ENCODE measurements around the gene STARD3. TPM values are rescaled to one million over a fixed set of nuclear protein-coding genes. Genes with fewer than 3 reads are reported as not detected.

STARD3 gene
- total and polyA plus RNA-seq, 2 of the 13 experiments (the other 11 are each of a cell fraction or from before 2014, with no cell fraction given), result 34.6 to 100 TPM

DNA sequence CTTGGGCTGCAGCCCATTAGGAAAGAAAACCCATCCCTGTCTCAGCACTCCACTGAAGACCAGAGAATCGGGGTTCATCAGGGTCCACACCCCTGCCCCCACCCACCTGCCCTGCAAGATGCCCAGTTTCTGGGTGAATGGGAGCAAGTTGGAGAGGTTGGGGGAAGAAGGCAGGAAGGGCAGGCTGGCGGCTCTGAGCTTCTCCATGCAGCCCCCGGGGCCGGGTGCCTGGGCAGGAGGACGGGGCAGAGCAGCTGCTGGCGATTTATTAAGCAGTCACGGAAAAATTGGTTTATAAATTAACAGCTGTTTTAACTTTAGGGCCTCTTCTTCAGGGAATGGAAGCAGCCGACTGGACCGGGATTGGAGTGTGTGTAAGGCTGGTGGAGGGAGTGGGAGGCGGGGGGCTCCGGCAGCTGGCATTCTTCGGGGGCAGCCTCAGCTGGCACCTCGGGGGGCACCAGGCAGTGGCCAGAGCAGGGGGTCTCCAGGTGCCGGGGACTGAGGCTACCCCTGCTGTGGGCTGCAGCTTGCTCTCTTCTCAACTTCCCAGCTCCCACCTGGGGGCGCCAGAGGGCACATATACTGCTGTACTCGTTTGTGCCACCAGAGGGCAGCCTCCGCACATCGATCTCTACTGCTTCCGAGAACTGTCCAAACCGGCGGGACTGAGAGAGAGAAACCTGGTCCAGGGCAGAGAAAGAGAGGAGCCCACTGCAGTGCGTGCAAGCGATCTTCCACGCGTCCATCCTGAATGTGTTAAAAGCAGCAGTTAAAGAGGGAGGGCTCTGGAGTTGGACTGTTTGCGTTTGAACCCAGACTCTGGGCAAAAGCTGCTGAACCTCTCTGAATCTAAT is 15.2 kb upstream of the STARD3 start (continued):
- TF ChIP-seq, protein P1, sequence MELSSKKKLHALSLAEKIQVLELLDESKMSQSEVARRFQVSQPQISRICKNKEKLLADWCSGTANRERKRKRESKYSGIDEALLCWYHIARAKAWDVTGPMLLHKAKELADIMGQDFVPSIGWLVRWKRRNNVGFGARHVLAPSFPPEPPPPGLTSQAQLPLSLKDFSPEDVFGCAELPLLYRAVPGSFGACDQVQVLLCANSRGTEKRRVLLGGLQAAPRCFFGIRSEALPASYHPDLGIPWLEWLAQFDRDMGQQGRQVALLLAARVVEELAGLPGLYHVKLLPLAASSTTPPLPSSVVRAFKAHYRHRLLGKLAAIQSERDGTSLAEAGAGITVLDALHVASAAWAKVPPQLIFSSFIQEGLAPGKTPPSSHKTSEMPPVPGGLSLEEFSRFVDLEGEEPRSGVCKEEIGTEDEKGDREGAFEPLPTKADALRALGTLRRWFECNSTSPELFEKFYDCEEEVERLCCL (CRISPR knock-in tag; IDR thresholded peaks at IDR 0.05; ENCODE audit: borderline replicate concordance), result no peak
- TF ChIP-seq IKZF4 (CRISPR knock-in tag; IDR thresholded peaks at IDR 0.05; ENCODE audit: borderline replicate concordance, low read depth, not compliant biosample characterization) (no peak), NFE2L2 (IDR thresholded peaks at IDR 0.05; ENCODE audit: low read length) (peak; percentile 10; the same call in 1 of the 2 replicates), DMAP1 (CRISPR knock-in tag; IDR thresholded peaks at IDR 0.05) (no peak), ZNF713 (CRISPR knock-in tag; IDR thresholded peaks at IDR 0.05) (0 out of 2 replicates have a peak, but pooled peaks have one; percentile 49), SOX6 (IDR thresholded peaks at IDR 0.05) (no peak), SOX6 (CRISPR knock-in tag; IDR thresholded peaks at IDR 0.05) (peak; percentile 38; the same call in 1 of the 2 replicates), ZSCAN21 (CRISPR knock-in tag; IDR thresholded peaks at IDR 0.05; ENCODE audit: borderline replicate concordance) (peak; percentile 33; the same call in 1 of the 2 replicates), SP2 (CRISPR knock-in tag; IDR thresholded peaks at IDR 0.05) (no peak), RBM39 (IDR thresholded peaks at IDR 0.05; ENCODE audit: low read depth, low read length, poor library complexity, severe bottlenecking) (peak; percentile 49), KDM5A (IDR thresholded peaks at IDR 0.05; ENCODE audit: borderline replicate concordance, low read length) (no peak), ZNF136 (CRISPR knock-in tag; IDR thresholded peaks at IDR 0.05; ENCODE audit: low read depth) (peak; percentile 72; the same call in 1 of the 2 replicates), NFKBIZ (CRISPR knock-in tag; IDR thresholded peaks at IDR 0.05) (0 out of 2 replicates have a peak, but pooled peaks have one; percentile 33), ZNF256 (CRISPR knock-in tag; conservative IDR thresholded peaks at IDR 0.05) (0 out of 2 replicates have a peak, but pooled peaks have one; percentile 55), JUNB (CRISPR knock-in tag; IDR thresholded peaks at IDR 0.05; ENCODE audit: borderline replicate concordance) (no peak), NFIC (IDR thresholded peaks at IDR 0.05; ENCODE audit: low read length) (no peak)
- TF ChIP-seq, protein P2, sequence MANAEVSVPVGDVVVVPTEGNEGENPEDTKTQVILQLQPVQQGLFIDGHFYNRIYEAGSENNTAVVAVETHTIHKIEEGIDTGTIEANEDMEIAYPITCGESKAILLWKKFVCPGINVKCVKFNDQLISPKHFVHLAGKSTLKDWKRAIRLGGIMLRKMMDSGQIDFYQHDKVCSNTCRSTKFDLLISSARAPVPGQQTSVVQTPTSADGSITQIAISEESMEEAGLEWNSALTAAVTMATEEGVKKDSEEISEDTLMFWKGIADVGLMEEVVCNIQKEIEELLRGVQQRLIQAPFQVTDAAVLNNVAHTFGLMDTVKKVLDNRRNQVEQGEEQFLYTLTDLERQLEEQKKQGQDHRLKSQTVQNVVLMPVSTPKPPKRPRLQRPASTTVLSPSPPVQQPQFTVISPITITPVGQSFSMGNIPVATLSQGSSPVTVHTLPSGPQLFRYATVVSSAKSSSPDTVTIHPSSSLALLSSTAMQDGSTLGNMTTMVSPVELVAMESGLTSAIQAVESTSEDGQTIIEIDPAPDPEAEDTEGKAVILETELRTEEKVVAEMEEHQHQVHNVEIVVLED (CRISPR knock-in tag; IDR thresholded peaks at IDR 0.05; ENCODE audit: borderline replicate concordance), result no peak
- TF ChIP-seq, protein P3, sequence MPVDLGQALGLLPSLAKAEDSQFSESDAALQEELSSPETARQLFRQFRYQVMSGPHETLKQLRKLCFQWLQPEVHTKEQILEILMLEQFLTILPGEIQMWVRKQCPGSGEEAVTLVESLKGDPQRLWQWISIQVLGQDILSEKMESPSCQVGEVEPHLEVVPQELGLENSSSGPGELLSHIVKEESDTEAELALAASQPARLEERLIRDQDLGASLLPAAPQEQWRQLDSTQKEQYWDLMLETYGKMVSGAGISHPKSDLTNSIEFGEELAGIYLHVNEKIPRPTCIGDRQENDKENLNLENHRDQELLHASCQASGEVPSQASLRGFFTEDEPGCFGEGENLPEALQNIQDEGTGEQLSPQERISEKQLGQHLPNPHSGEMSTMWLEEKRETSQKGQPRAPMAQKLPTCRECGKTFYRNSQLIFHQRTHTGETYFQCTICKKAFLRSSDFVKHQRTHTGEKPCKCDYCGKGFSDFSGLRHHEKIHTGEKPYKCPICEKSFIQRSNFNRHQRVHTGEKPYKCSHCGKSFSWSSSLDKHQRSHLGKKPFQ (CRISPR knock-in tag; IDR thresholded peaks at IDR 0.05; ENCODE audit: insufficient replicate concordance), result no peak
- TF ChIP-seq, protein P4, sequence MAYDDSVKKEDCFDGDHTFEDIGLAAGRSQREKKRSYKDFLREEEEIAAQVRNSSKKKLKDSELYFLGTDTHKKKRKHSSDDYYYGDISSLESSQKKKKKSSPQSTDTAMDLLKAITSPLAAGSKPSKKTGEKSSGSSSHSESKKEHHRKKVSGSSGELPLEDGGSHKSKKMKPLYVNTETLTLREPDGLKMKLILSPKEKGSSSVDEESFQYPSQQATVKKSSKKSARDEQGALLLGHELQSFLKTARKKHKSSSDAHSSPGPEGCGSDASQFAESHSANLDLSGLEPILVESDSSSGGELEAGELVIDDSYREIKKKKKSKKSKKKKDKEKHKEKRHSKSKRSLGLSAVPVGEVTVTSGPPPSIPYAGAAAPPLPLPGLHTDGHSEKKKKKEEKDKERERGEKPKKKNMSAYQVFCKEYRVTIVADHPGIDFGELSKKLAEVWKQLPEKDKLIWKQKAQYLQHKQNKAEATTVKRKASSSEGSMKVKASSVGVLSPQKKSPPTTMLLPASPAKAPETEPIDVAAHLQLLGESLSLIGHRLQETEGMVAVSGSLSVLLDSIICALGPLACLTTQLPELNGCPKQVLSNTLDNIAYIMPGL (CRISPR knock-in tag; IDR thresholded peaks at IDR 0.05; ENCODE audit: borderline replicate concordance in 1 of 2, low read depth in 1 of 2), result peak; percentile 98 to 99
- TF ChIP-seq, protein P5, sequence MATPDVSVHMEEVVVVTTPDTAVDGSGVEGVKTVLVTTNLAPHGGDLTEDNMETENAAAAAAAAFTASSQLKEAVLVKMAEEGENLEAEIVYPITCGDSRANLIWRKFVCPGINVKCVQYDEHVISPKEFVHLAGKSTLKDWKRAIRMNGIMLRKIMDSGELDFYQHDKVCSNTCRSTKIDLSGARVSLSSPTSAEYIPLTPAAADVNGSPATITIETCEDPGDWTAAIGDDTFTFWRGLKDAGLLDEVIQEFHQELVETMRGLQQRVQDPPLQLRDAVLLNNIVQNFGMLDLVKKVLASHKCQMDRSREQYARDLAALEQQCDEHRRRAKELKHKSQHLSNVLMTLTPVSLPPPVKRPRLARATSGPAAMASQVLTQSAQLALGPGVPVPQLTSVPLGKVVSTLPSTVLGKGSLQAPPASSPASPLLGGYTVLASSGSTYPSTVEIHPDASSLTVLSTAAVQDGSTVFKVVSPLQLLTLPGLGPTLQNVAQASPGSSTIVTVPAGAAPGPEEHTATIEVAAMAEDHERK (CRISPR knock-in tag; IDR thresholded peaks at IDR 0.05; ENCODE audit: low read depth), result 0 out of 2 replicates have a peak, but pooled peaks have one; percentile 28

Data from HepG2 (cell line).